NCI-H2227 (cell line): Measurements from ENCODE around the gene ATP9B.

Source experiments
- DNase-seq: peaks from one replicate; lab custom pipeline; 2025; ENCODE audit not compliant: unreplicated experiment; lab: John Stamatoyannopoulos, UW

ATP9B gene

GRCh38 chr18:79068937-79069716, at the start of gene ATP9B:
TSS of gene ATP9B (plus strand) at chr18:79069394. CDS start at chr18:79069411, 17 bp downstream.
- DNase-seq: peak; percentile 99

DNA sequence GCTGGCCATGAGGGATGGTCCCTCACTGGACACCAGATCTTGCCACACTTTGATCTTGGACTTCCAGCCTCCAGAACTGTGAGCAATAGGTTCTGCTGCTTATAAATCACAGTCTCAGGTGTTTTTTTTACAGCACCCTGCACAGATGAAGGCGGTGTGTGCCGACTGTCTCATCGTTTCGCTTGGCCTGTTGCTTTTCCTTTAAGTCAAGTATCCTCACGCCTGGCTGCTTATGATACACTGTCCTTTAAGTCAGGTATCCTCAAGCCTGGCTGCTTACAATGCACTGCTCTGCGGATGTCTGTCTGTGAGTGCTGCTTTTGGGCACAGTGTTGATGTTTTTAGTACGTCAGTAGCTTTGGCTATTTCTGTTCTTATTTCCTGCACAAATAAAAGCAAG, 49.3 kb upstream of the ATP9B start:
- no peak for DNase-seq

DNA sequence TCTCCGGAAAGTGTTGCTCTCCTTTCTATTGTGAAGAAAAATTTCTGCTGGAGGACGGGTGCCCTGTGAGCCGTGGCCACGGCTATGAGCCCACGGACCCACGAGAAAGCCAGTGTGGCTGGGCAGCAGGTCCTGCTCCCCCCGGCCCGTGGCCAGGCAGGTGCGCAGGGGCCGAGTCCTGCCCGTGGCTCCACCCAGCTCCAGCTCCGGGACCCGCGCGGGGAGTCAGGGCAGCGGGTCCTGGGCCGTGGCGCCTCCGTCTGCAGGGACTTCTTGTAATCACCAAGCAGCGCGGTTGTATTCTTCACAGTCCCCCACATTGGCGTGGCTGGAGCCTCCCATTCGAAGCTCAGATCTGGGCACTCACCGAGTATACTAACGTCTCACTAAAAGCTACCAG, 46.6 kb upstream of the ATP9B start:
- DNase-seq: no peak

DNA sequence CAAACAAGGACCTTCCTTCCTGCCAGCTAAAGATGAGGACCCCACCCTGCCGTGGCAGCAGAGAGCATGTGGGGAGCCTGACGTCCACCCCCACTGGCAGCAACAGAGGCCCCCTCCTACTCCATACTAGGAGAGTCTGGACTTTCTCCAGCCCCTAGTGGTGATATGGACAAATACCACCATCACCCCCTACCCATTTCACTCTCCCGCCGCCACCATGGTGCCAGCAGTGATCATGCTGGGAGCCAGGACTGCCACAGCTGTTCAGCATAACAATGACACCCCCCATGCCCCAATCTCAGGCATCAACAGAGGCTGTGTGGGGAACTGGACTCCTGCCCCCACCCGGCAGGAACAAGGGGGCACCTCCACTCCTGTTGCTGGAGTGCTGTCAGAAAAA, 42.7 kb upstream of the ATP9B start:
- DNase-seq: no peak

DNA sequence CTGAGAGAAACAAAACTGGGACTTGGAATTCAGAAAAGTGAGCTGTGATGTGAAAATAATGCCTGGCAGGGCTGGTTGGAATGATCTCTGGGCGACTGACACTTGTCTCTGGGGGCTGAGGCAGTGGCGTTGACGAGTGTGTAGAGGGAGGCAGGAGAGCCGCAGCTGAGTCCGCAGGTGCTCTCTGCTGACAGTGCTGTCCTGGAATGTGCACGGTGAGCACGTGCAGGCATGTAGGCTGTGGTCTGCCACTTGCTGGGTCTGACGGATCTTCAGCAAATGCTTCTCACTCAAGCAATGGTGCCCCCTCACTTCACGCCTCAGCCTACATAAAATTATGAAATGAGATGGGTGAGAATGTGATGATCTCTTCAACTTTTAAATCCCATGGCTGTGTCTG, 38.5 kb upstream of the ATP9B start:
- no peak for DNase-seq

DNA sequence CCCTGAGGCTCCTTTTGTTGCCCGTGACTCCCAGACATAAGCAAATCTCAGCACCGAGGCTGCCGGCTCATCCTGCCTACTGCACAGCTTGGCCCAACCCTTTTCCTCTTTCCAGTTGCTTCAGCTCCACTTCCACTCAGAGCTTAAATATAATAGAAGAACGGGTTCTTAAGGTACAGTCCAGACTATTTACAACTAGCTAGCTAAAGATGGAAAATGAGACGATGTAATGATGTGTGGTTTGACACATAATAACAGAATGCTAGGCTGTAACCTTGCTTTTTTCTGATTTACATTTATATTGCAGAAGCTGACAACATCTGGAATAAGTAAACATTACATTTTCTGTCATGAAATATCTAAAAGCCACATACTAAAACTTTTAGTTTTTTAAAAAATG, 26.9 kb upstream of the ATP9B start:
- no peak for DNase-seq

GRCh38 chr18:79043288-79043687, 25.9 kb upstream of the ATP9B start:
- DNase-seq: no peak

- no peak for DNase-seq
Observed at GRCh38 chr18:79046522-79046921, 22.7 kb upstream of the ATP9B start.

DNA sequence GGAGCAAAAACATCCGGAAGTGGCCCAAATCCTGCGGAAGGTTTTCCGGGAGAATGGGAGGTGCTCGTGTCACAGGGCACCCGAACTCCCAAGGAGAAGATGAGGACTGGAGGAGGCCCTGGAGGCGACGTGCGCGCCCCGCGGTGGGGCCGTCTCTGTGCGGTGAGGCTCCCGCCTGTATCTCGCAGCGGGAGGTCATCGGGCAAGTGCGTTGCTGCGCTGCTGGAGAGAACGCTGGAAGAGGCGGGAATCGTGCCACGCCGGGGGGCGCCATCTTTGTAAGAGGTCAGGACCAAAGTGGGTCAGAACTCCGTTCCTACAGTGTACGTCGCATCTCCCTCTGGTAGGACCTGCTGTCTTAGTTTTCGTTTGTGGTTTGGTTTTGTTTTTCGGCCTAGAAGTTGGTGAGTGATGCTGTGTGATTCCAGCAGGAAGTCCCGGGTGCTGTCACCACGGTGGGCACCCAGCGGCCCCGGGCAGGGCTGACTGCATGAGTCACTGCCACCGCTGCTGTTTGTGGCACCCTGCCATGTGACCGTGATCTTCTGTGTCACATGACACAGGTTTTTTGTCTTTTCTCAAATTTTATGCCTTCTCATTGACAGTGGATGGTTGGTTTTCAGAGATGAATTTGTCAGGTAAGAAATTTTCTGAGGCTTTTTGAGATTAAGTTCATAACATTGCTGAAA, 21.5 kb upstream of the ATP9B start:
- DNase-seq: no peak

DNA sequence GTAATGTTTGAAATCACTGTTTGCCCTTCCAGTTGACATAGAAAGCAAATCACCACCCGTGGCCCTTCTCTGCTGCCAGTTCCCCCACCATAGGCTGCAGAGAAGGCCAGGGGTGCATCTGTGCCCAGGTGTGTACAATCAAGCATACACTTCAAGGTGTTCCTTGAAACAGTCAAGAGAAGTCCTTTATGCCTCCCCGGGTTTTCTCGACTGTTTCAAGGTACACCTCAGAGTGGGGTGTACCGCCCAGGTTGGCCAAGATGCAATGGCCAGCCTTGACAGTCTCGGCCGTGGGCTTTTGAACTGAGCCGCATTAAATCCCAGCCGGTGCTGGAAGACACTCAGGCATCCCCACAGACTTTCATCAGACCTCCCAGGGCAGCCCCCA, 21.0 kb upstream of the ATP9B start:
- no peak for DNase-seq

GRCh38 chr18:79049506-79049905, 19.7 kb upstream of the ATP9B start:
- DNase-seq: no peak

- DNase-seq: no peak
Observed at GRCh38 chr18:79050005-79050404, 19.2 kb upstream of the ATP9B start.

GRCh38 chr18:79056827-79057367, 12.3 kb upstream of the ATP9B start:
- DNase-seq: no peak

- no peak for DNase-seq
Observed at GRCh38 chr18:79058007-79058406, 11.2 kb upstream of the ATP9B start.

DNA sequence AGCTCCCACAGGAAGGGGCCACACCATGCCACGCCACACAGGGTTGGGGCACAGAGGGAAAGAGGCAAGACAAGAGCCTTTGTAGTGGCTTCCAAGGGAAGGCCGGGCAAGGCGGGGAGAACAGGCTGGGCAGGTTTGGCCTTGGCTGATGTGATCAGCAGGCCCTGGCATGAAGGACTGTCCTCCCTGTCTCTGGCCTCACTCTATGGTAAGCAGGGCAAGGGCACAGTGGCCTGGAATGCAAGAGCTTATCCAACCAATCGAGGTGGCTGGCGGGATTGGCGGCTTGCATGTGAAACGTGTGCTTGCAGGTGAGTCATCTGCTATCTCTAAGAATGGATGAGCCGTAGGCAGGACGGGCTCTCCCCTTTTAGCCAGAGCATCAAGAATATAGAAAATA, 6.4 kb upstream of the ATP9B start:
- no peak for DNase-seq

DNA sequence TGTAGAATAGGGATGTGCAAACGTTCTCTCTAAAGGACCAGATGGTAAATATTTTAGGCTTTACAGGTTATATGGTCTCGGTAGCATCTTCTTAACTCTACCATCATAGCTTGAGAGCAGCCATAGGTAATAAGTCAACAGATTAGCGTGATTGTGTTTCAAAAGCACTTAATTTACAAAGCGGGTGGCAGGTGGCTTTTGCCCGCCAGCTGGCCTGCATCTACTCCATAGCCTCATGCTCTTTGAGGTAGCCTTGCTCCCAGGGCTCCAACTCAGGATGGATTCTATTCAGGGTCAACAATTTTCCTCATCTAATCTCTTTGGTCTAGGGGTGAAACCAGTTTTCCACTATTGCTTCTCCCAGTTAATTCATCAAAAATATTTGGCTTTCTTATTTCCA, 5.0 kb upstream of the ATP9B start:
- DNase-seq: no peak

GRCh38 chr18:79065802-79066201, 3.4 kb upstream of the ATP9B start:
- DNase-seq: no peak

DNA sequence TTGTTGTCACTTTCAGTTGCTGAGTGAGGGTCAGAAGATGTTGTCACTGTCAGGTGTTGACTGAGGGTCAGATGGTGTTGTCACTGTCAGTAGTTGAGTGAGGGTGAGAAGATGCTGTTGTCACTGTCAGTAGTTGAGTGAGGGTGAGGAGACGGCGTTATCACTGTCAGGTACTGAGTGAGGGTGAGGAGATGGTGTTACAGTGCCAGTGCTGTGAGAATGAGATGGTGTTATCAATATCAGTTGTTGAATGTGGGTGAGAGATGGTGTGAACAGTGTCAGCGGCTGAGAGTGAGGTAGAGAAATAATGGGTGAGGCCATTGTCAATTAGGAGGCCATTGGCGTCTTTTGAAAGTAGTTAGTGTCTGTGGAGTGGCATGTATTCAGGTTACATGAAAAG, 1.6 kb upstream of the ATP9B start:
- DNase-seq: no peak

- DNase-seq: peak; percentile 65
Observed at GRCh38 chr18:79068341-79068936, 755 bp upstream of the ATP9B start.

GRCh38 chr18:79069717-79070151, 540 bp downstream of the ATP9B start:
- DNase-seq: no peak

GRCh38 chr18:79070486-79070885, 1.3 kb downstream of the ATP9B start:
- no peak for DNase-seq

DNA sequence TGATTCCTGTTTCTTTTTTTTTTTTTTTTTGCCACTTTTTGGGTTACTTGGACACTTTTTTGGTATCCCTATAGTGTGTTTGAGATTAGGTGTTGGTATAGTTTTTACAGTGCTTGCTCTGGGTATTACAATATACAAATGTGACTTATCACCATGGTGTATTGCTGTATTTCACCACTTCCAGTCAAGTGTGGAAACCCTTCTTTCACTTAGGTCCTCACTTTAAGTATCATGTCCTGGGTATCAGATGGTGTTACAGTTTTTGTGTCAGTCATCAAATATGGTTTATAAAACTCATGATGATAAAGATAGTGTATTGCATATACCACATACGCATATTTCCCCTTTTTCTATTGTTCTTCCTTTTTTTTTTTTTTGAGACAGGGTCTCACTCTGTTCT, 1.8 kb downstream of the ATP9B start:
- DNase-seq: no peak
